Erythroblast (primary cell): Measurements from ENCODE around the gene EFNA2.

Experiments used
- GATA1 ChIP-seq: IDR thresholded peaks from 2 replicates; pipeline ENCODE4 v1.6.1; 2011; ENCODE audit warnings: low read depth, mild to moderate bottlenecking, control low read depth, low read length, moderate library complexity
- POLR2A ChIP-seq: IDR thresholded peaks from 2 replicates; pipeline ENCODE4 v1.6.1; 2011; ENCODE audit warnings: mild to moderate bottlenecking, low read length

DNA sequence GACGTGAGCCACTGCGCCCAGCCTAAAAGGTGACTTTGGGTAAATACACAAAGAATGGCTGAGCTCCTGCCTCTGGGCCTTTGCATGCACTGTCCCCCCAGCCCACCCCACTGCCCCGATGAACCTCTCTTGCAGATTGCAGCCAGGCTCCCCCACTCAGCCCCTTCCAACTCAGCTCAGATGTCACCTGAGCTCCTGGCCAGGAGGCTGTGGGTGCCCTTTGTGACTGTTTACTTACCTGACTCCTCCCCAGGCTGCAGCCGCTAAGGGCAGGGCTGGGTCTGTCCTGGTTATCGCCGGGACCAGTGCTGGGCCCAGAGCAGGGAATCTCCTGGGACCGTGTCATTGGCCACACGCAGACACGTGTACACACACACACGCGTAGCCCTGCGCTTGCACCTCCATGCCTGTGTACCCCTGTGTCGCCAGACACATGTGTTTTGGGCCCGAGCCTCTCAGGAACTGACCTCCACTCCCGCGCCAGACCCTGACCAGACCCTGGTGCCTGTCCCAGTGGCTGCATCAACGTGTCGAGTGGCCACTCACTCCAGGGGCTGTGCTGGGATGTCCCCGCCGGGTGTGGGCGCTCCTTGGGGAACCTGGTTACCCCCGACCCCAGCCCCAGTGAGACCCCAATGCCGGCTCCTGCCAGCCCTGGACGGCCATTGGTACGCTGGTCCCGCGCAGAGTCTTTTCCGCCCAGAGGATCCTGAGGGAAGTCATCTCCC is 18.7 kb downstream of the EFNA2 start:
- TF ChIP-seq POLR2A (no peak), GATA1 (no peak)
